Measurements from ENCODE around the gene DAAM2. TPM values are rescaled to one million over a fixed set of nuclear protein-coding genes. Genes with fewer than 3 reads are reported as not detected.

Gene DAAM2
- total and polyA plus RNA-seq, 2 donors (not counting 1 experiment from before 2014, with no cell fraction given) = 41.5 to 48.2 TPM

DNA sequence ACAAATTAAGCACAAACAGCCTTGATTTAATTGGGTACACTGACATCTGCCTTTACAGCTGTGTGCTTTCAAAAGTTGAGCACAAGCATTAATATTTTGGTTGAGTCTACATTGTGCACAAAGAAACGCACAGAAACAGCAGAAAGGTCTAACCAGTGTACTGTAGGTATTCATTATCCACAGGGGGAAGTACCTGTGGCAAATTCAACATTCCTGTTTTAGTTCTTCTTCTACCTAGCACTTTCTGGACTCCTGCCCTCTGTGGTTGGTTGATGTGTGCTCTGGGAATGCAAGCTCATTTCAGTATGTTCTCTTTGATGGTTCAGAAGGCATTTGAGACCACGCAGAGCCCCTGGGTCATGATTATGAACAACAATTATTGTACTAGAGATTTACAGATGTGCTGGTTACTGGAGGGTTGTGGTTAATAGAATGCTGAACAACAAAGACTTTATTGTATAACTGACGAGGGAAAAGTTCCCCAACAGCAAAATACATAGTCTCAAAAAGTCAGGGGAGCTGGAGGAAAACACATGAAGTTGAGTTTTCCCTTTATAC, 26.6 kb upstream of the DAAM2 start:
- Histone ChIP-seq H3K27me3 (ENCODE audit: control insufficient read depth, insufficient read depth, low read length) (no peaks in the 10 kb centered on the region), H3K4me3 (replicated peaks in 1 of 4; ENCODE audit: control extremely low read depth in 1 of 4, insufficient read depth in 1 of 4, low read depth in 3 of 4, low read length in 4 of 4) (no peak overlapping the region), H3K4me2 (ENCODE audit: extremely low read depth, insufficient read depth, low read length) (no peak overlapping the region), H2AFZ (ENCODE audit: low read length) (no peak overlapping the region), H3K4me1 (ENCODE audit: control insufficient read depth, extremely low read depth, insufficient read depth, low read length) (no peaks in the 10 kb centered on the region), H3K27ac (ENCODE audit: insufficient read depth, low read length) (no peak overlapping the region), H4K20me1 (ENCODE audit: control insufficient read depth, extremely low read depth, insufficient read depth, low read length) (no peaks in the 10 kb centered on the region), H3K36me3 (ENCODE audit: control insufficient read depth, insufficient read depth, low read length) (no peaks in the 10 kb centered on the region), H3K9me3 (ENCODE audit: control insufficient read depth, insufficient read depth, low read depth, low read length) (no peaks in the 10 kb centered on the region), H3K79me2 (ENCODE audit: control insufficient read depth, insufficient read depth, low read length) (no peaks in the 10 kb centered on the region), H3K9ac (ENCODE audit: insufficient read depth, low read length) (no peak overlapping the region)
- no peak for DNase-seq (ENCODE audit: low read depth in 2 of 2)
- TF ChIP-seq, protein P1, sequence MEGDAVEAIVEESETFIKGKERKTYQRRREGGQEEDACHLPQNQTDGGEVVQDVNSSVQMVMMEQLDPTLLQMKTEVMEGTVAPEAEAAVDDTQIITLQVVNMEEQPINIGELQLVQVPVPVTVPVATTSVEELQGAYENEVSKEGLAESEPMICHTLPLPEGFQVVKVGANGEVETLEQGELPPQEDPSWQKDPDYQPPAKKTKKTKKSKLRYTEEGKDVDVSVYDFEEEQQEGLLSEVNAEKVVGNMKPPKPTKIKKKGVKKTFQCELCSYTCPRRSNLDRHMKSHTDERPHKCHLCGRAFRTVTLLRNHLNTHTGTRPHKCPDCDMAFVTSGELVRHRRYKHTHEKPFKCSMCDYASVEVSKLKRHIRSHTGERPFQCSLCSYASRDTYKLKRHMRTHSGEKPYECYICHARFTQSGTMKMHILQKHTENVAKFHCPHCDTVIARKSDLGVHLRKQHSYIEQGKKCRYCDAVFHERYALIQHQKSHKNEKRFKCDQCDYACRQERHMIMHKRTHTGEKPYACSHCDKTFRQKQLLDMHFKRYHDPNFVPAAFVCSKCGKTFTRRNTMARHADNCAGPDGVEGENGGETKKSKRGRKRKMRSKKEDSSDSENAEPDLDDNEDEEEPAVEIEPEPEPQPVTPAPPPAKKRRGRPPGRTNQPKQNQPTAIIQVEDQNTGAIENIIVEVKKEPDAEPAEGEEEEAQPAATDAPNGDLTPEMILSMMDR (conservative IDR thresholded peaks at IDR 0.05 in 1 of 2, IDR thresholded peaks at IDR 0.05 in 1 of 2; ENCODE audit: low read depth in 1 of 2, low read length in 2 of 2) = no peak

DNA sequence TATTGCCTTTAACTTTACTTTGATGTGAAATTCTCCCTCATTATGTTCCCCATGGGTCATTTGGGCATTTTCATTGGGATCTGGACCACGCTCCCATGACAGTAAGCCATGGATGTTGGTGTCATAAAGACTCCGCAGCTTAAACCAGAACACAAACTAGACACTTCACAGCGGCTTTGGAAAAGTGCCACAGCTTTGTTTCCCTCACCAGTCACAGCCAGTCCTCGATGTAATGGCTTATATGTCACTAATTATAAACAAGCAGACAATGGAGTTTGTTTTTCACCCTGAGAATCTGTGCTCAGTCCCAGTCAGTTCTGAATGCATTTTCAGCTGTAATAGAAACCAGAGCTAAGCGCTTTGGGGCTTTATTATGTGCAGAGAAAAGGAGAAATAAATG, 23.2 kb upstream of the DAAM2 start:
- no peak overlapping the region for H3K27ac ChIP-seq (ENCODE audit: insufficient read depth, low read length)
- no peaks in the 10 kb centered on the region for H3K4me1 ChIP-seq (ENCODE audit: control insufficient read depth, extremely low read depth, insufficient read depth, low read length)
- no peak overlapping the region for H3K4me2 ChIP-seq (ENCODE audit: extremely low read depth, insufficient read depth, low read length)
- no peaks in the 10 kb centered on the region for H4K20me1 ChIP-seq (ENCODE audit: control insufficient read depth, extremely low read depth, insufficient read depth, low read length)
- no peaks in the 10 kb centered on the region for H3K27me3 ChIP-seq (ENCODE audit: control insufficient read depth, insufficient read depth, low read length)
- no peaks in the 10 kb centered on the region for H3K9me3 ChIP-seq (ENCODE audit: control insufficient read depth, insufficient read depth, low read depth, low read length)
- no peak overlapping the region for H3K4me3 ChIP-seq (replicated peaks in 1 of 4; ENCODE audit: control extremely low read depth in 1 of 4, insufficient read depth in 1 of 4, low read depth in 3 of 4, low read length in 4 of 4)
- TF ChIP-seq, protein P1 (conservative IDR thresholded peaks at IDR 0.05 in 1 of 2, IDR thresholded peaks at IDR 0.05 in 1 of 2; ENCODE audit: low read depth in 1 of 2, low read length in 2 of 2) = no peak
- no peak for TF ChIP-seq EZH2 (IDR thresholded peaks at IDR 0.05; ENCODE audit: low read length, missing control alignments)
- DNase-seq (ENCODE audit: low read depth in 2 of 2) = no peak
- H2AFZ ChIP-seq (ENCODE audit: low read length) = no peak overlapping the region
- no peak overlapping the region for H3K9ac ChIP-seq (ENCODE audit: insufficient read depth, low read length)
- H3K79me2 ChIP-seq (ENCODE audit: control insufficient read depth, insufficient read depth, low read length) = no peaks in the 10 kb centered on the region
- H3K36me3 ChIP-seq (ENCODE audit: control insufficient read depth, insufficient read depth, low read length) = no peaks in the 10 kb centered on the region

DNA sequence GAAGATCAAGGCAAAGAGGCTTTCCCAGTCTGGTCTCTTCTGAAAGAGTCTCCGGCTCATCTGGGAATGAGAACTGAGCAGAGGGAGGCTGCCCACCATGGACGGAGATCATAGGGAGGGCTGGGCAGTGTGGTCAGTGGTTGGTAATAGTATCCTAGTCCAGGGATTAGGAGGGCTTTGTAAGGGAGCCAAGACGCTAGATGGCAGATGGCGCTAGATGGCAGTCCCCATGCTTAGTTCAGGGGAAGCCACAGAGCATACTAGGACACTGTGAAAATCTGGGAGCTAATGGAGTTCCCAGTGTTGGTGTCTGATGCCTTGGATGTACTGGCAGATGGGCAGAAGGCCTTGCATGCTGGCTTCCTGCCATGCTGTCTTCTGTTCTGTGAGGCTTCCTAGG, 21.7 kb upstream of the DAAM2 start:
- H2AFZ ChIP-seq (ENCODE audit: low read length) = no peak overlapping the region
- no peaks in the 10 kb centered on the region for H3K36me3 ChIP-seq (ENCODE audit: control insufficient read depth, insufficient read depth, low read length)
- H3K27ac ChIP-seq (ENCODE audit: insufficient read depth, low read length) = no peak overlapping the region
- H3K4me3 ChIP-seq (replicated peaks in 1 of 4; ENCODE audit: control extremely low read depth in 1 of 4, insufficient read depth in 1 of 4, low read depth in 3 of 4, low read length in 4 of 4) = no peak overlapping the region
- H3K9ac ChIP-seq (ENCODE audit: insufficient read depth, low read length) = no peak overlapping the region
- no peaks in the 10 kb centered on the region for H3K79me2 ChIP-seq (ENCODE audit: control insufficient read depth, insufficient read depth, low read length)
- H3K4me1 ChIP-seq (ENCODE audit: control insufficient read depth, extremely low read depth, insufficient read depth, low read length) = no peaks in the 10 kb centered on the region
- H4K20me1 ChIP-seq (ENCODE audit: control insufficient read depth, extremely low read depth, insufficient read depth, low read length) = no peaks in the 10 kb centered on the region
- DNase-seq (ENCODE audit: low read depth in 2 of 2) = no peak
- TF ChIP-seq EZH2 (IDR thresholded peaks at IDR 0.05; ENCODE audit: low read length, missing control alignments) = no peak
- TF ChIP-seq, protein P1 (conservative IDR thresholded peaks at IDR 0.05 in 1 of 2, IDR thresholded peaks at IDR 0.05 in 1 of 2; ENCODE audit: low read depth in 1 of 2, low read length in 2 of 2) = no peak
- no peaks in the 10 kb centered on the region for H3K9me3 ChIP-seq (ENCODE audit: control insufficient read depth, insufficient read depth, low read depth, low read length)
- no peak overlapping the region for H3K4me2 ChIP-seq (ENCODE audit: extremely low read depth, insufficient read depth, low read length)
- no peaks in the 10 kb centered on the region for H3K27me3 ChIP-seq (ENCODE audit: control insufficient read depth, insufficient read depth, low read length)
